ENCODE data around the gene ZNF581. TPM values are rescaled to one million over a fixed set of nuclear protein-coding genes. Genes with fewer than 3 reads are reported as not detected.

Gene ZNF581
- total RNA-seq, 1 donor from 2014 or later = 9.4 TPM

DNA sequence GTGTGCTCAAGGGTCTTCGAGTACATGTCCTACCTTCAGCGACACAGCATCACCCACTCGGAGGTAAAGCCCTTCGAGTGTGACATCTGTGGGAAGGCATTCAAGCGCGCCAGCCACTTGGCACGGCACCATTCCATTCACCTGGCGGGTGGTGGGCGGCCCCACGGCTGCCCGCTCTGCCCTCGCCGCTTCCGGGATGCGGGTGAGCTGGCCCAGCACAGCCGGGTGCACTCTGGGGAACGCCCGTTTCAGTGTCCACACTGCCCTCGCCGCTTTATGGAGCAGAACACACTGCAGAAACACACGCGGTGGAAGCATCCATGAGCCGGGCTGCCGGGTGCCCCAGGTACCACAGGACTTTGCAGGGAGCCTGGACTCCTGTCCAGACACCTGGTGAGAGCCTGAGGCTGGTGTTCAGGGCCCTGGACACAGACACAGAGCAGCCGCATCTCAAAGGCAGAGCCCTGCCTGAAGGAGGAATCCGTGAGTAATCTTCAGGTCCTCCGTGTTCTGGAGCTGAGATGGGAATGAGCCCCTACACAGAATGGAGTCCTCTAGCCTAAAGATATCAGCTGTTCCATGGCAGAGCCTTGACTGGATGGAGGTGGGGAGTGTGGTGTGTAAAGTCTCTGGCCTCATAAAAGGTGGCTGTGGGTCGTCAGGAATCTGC lies 1.5 kb downstream of the ZNF581 start:
- intact Hi-C loops (cut with micrococcal nuclease) = no loop called here
- no peak for DNase-seq

GRCh38 chr19:55645512-55645881 lies 2.0 kb downstream of the ZNF581 start:
- DNase-seq (no peak), ATAC-seq (no peak)
- intact Hi-C loops (cut with micrococcal nuclease) = no loop called here

More for the DNA sequence above, 1.5 kb downstream of the ZNF581 start:
- no peak for ATAC-seq

GRCh38 chr19:55646889-55647731 lies 3.7 kb downstream of the ZNF581 start:
- intact Hi-C loops (cut with micrococcal nuclease) = no loop called here
- ATAC-seq (no peak), DNase-seq (no peak)

- intact Hi-C loops (cut with micrococcal nuclease) = no loop called here
- ATAC-seq (peak; percentile 59), DNase-seq (peak; percentile 81)
These were observed 4.5 kb downstream of the ZNF581 start, which contains the start of gene CCDC106 for GRCh38 chr19:55647732-55648584. CCDC106 (plus strand) TSS chr19:55648212; CDS start chr19:55649047, 835 bp downstream.

DNA sequence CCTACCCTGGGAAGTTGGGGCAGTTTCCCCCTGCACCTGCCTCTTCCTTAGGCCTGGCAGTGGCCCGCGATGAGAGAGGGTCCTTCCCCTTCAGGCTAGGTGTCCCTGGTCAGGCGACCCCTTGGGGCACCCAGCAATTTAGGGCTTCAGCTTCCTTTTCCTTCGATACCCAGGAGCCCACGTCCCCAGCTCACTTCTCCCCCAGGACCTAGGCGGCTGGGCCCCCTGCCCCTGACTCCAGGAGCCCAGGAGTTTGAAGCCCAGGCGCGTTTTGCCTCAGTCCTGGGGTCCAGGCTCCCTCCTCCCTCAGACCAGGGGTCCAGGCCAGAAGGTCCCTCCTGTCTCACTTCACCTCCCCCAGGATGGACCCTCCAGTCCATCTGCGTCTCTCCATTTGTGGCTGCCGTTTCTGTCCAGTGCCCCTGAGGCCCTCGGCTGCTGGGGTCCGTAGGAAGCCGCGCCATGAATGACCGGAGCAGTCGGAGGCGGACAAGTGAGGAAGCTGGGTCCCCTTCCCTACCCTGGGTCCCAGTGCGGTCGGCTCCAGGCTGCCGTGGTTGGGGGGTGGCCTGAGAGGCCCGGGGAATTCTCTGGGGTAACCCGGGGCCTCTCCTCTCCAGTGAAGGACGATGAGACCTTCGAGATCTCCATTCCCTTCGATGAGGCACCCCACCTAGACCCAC lies 5.3 kb downstream of the ZNF581 start:
- intact Hi-C loops (cut with micrococcal nuclease) = no loop called here
- no peak for ATAC-seq
- DNase-seq = no peak

DNA sequence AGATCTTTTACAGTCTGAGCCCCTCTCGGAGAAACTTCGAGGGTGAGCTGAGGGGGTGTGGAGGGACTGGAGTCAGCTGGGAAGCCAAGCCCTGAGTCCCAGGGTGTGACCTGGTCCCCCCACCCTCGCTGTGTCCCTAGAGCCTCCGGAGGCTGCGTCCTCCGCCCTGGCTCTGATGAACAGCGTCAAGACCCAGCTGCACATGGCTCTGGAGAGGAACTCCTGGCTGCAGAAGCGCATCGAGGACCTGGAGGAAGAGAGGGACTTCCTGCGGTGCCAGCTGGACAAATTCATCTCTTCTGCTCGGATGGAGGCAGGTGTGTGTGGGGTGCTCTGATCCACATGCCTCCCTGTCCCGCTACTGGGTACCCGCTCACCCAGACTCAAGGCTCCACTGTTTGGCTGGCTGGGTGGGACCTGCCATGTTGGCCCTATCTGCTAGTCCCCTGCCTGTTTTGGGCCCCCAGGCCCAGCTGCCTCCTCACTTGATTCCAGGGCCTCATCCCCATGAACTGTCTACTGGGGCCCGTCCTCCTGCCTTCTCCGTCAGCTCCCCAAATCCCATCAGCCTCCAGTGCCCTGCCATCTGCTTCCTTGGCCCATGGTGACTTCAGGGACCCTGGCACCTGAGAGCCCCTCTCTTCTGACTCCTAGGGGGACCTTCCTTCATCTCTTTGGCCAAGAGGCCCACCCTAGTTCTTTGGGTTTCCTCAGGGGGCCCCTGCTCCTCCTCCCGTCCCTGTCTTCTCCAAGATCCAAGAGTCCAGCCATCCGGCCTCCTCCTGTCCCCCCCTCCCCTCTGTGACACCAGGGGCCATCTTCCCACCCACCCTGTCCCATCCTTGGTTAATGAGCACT lies 6.0 kb downstream of the ZNF581 start:
- DNase-seq (no peak), ATAC-seq (no peak)
- intact Hi-C loops (cut with micrococcal nuclease) = no loop called here

DNA sequence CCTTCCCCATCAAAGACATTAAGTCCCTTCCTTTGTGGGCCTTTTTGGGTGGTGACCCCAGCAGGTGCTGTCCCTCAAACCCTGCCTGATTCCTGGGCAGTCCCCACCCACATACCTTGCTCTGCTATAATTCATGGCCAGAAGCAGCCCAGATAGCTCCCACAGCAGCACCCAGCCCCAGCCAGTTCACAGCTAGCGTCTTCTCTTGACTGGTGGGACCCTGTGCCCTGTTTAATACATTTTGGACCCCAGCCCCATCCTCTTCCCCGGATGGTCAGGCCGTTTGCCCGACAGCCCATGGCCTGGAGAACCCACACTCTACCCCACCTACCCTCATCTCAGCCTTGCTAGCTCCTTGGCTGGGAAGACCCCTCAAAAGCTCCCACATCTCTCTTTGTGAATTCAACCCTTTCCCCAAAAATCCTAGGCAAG lies 6.7 kb downstream of the ZNF581 start:
- intact Hi-C loops (cut with micrococcal nuclease) = no loop called here
- DNase-seq (no peak), ATAC-seq (no peak)

GRCh38 chr19:55650602-55651230 lies 7.3 kb downstream of the ZNF581 start:
- intact Hi-C loops (cut with micrococcal nuclease) = no loop called here
- ATAC-seq = no peak

GRCh38 chr19:55651236-55651635 lies 7.8 kb downstream of the ZNF581 start:
- intact Hi-C loops (cut with micrococcal nuclease) = no loop called here
- no peak for ATAC-seq

More at GRCh38 chr19:55650602-55651230, 7.3 kb downstream of the ZNF581 start:
- DNase-seq = no peak

GRCh38 chr19:55652311-55653128 lies 9.1 kb downstream of the ZNF581 start:
- intact Hi-C loops (cut with micrococcal nuclease) = no loop called here
- ATAC-seq (no peak), DNase-seq (peak; percentile 59)

More at GRCh38 chr19:55651236-55651635, 7.8 kb downstream of the ZNF581 start:
- DNase-seq = no peak

- peak; percentile 73 for ATAC-seq
- DNase-seq = peak; percentile 98
- intact Hi-C loops (cut with micrococcal nuclease) = no loop called here
These were observed 10.3 kb downstream of the ZNF581 start for GRCh38 chr19:55653651-55654322.

DNA sequence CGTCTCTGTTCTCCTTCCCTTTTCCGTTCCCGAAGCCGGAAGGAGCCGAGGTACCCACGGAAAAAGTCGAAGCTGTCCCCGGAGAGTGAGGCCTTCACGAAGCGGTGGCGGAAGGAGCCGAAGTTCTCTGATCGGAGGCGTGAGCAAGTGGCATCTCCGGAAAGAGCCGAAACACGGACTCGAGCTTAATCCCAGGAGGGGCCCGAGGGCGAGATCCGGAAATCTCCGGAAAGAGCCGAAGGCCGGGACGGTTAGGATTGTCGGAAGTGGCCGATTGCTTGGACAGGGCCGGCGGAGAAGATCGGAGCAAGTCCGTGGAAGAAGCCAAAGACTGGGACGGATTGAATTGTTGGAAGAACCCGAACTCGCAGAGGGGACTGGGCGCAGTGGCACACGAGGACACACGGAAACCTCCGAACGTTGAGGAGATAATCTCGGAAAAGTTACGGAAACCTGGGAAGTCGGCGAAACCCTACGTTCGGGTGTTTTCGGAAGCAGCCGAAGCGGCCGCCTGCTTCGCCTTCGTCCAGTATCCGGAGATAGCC lies 10.9 kb downstream of the ZNF581 start:
- ATAC-seq (peak; percentile 77), DNase-seq (peak; percentile 99)
- intact Hi-C loops (cut with micrococcal nuclease) = no loop called here

GRCh38 chr19:55654868-55655647 lies 11.6 kb downstream of the ZNF581 start, which contains the start of gene U2AF2:
U2AF2 (plus strand) TSS chr19:55655035; CDS start chr19:55655105, 70 bp downstream.
- intact Hi-C loops (cut with micrococcal nuclease) = no loop called here
- peak; percentile 64 for ATAC-seq

GRCh38 chr19:55655648-55656040 lies 12.2 kb downstream of the ZNF581 start:
- DNase-seq (no peak), ATAC-seq (no peak)
- intact Hi-C loops (cut with micrococcal nuclease) = no loop called here

More at GRCh38 chr19:55654868-55655647, 11.6 kb downstream of the ZNF581 start, which contains the start of gene U2AF2:
- peak; percentile 98 for DNase-seq

DNA sequence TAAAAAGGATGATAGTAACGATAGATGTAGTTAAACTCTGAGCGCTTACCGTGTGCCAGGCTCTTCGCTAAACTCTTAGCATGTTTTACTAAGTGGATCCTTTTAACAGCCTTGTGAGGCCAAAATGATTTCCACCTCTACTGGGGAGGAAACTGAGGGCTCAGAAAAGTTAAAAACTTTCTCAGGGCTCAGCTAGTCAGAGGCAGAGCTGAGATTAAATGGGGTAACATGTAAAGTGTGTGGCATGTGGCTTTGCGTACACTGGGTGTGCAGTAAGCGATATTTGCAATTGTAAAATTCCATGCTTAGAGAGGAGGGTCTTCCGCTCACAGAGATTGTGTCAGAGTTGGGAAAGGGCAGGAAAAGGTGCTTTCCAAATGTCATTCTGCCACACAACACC lies 13.1 kb downstream of the ZNF581 start:
- DNase-seq (no peak), ATAC-seq (no peak)
- intact Hi-C loops (cut with micrococcal nuclease) = no loop called here
